IMR-90 (cell line): ENCODE measurements around the gene TANK. TPM values are rescaled to one million over a fixed set of nuclear protein-coding genes. Genes with fewer than 3 reads are reported as not detected.

Source experiments
- ATAC-seq: fragments of 200-7000 bp; cut with Tn5 transposase; 2 replicates; pipeline ENCODE4 v1.9.1; 2020; ENCODE audit warnings: low read depth, mild to moderate bottlenecking, moderate library complexity
- BruUV-seq: library from RNA; stranded (reverse); fragments of 400-500 nt; replicated peaks from 2 replicates; lab custom pipeline; 2021; lab: Mats Ljungman, UMichigan
- CTCF ChIA-PET: fragments of 300-600 bp; formaldehyde crosslinking; extraction: SDS; loops from one replicate; lab custom pipeline; 2021; ENCODE audit warnings: antibody characterized with exemption; lab: Yijun Ruan, JAX
- POLR2A ChIA-PET: fragments of 300-600 bp; sonication (Branson Sonifier 250); formaldehyde crosslinking; loops from one replicate; lab custom pipeline; 2022; ENCODE audit warnings: antibody characterized with exemption; ENCODE audit not compliant: unreplicated experiment; lab: Charles Lee
- DNase-seq: peaks from one replicate; pipeline ENCODE4 v3.0.0; 2013
- H2AFZ ChIP-seq: replicated peaks from 2 replicates; pipeline ENCODE3; 2013; ENCODE audit warnings: low read length, mild to moderate bottlenecking; ENCODE audit not compliant: poor library complexity
- H2AK5ac ChIP-seq: 2 replicates; pipeline ENCODE4 v1.6.1; 2013; ENCODE audit warnings: low read depth, low read length, inconsistent platforms
- H2AK9ac ChIP-seq: replicated peaks from 2 replicates; pipeline ENCODE3; 2013; ENCODE audit warnings: mild to moderate bottlenecking, low read depth, low read length, moderate library complexity; ENCODE audit not compliant: poor library complexity
- H2BK120ac ChIP-seq: 2 replicates; pipeline ENCODE4 v1.6.1; 2013; ENCODE audit warnings: low read depth, low read length, inconsistent platforms
- H2BK15ac ChIP-seq: 3 replicates; pipeline ENCODE4 v1.6.1; 2013; ENCODE audit warnings: low read depth, low read length, inconsistent platforms
- H2BK20ac ChIP-seq: 2 replicates; pipeline ENCODE4 v1.6.1; 2013; ENCODE audit warnings: low read depth, mild to moderate bottlenecking, inconsistent platforms, low read length, moderate library complexity
- H2BK5ac ChIP-seq: 2 replicates; pipeline ENCODE4 v1.6.1; 2013; ENCODE audit warnings: mild to moderate bottlenecking, low read depth, low read length, inconsistent platforms; ENCODE audit not compliant: poor library complexity, severe bottlenecking
- H3K14ac ChIP-seq: replicated peaks from 2 replicates; pipeline ENCODE4 v1.6.1; 2013; ENCODE audit warnings: low read depth, low read length, inconsistent platforms
- H3K18ac ChIP-seq: 2 replicates; pipeline ENCODE4 v1.6.1; 2013; ENCODE audit warnings: low read depth, low read length, control low read depth
- H3K23ac ChIP-seq: 2 replicates; pipeline ENCODE4 v1.6.1; 2013; ENCODE audit warnings: low read depth, low read length, inconsistent platforms
- H3K27ac ChIP-seq: 2 replicates; pipeline ENCODE4 v1.5.1; 2013; ENCODE audit warnings: mild to moderate bottlenecking, control low read depth, low read length; ENCODE audit not compliant: insufficient read depth
- H3K27me3 ChIP-seq: 2 replicates; pipeline ENCODE4 v1.6.1; 2013; ENCODE audit warnings: low read length; ENCODE audit not compliant: control insufficient read depth, insufficient read depth
- H3K36me3 ChIP-seq: 2 replicates; pipeline ENCODE4 v1.6.1; 2013; ENCODE audit warnings: low read length, mixed read lengths; ENCODE audit not compliant: control insufficient read depth, insufficient read depth
- H3K4ac ChIP-seq: 2 replicates; pipeline ENCODE4 v1.6.1; 2013; ENCODE audit warnings: low read depth, low read length, inconsistent platforms
- H3K4me1 ChIP-seq: 2 replicates; pipeline ENCODE4 v1.6.1; 2013; ENCODE audit warnings: low read length, mixed read lengths; ENCODE audit not compliant: control insufficient read depth, insufficient read depth
- H3K4me2 ChIP-seq: 2 replicates; pipeline ENCODE4 v1.6.1; 2013; ENCODE audit warnings: low read depth, mild to moderate bottlenecking, control low read depth, low read length, moderate library complexity
- H3K4me3 ChIP-seq: 2 replicates; pipeline ENCODE4 v1.5.1; 2013; ENCODE audit warnings: low read depth, mild to moderate bottlenecking, control low read depth, low read length, moderate library complexity; ENCODE audit not compliant: insufficient read depth
- H3K56ac ChIP-seq: 2 replicates; pipeline ENCODE4 v1.6.1; 2013; ENCODE audit warnings: low read length, inconsistent platforms; ENCODE audit not compliant: insufficient read depth; ENCODE audit errors: extremely low read depth
- H3K79me1 ChIP-seq, 2 experiments: 2 replicates each; pipeline ENCODE4 v1.6.1; 2013; ENCODE audit warnings: low read length in 2 of 2, inconsistent platforms in 1 of 2, low read depth in 1 of 2
- H3K9ac ChIP-seq: 2 replicates; pipeline ENCODE4 v1.6.1; 2013; ENCODE audit warnings: low read depth, low read length, control low read depth
- H3K9me1 ChIP-seq: 2 replicates; pipeline ENCODE4 v1.6.1; 2013; ENCODE audit warnings: low read length, inconsistent platforms; ENCODE audit not compliant: insufficient read depth
- H3K9me3 ChIP-seq: 2 replicates; pipeline ENCODE4 v1.6.1; 2013; ENCODE audit warnings: low read length; ENCODE audit not compliant: control insufficient read depth, insufficient read depth
- H4K20me1 ChIP-seq: 2 replicates; pipeline ENCODE4 v1.6.1; 2013; ENCODE audit warnings: low read length, inconsistent platforms; ENCODE audit not compliant: insufficient read depth
- H4K5ac ChIP-seq: 2 replicates; pipeline ENCODE4 v1.6.1; 2013; ENCODE audit warnings: mild to moderate bottlenecking, low read depth, low read length, control low read depth
- H4K8ac ChIP-seq, 2 experiments: 2 replicates each; pipeline ENCODE4 v1.6.1; 2013; ENCODE audit warnings: low read depth in 2 of 2, low read length in 2 of 2, control low read depth in 1 of 2, inconsistent platforms in 1 of 2
- H4K91ac ChIP-seq: 2 replicates; pipeline ENCODE4 v1.6.1; 2013; ENCODE audit warnings: low read depth, low read length, inconsistent platforms; ENCODE audit not compliant: insufficient read depth
- RCOR1 ChIP-seq: IDR thresholded peaks from 2 replicates; pipeline ENCODE4 v1.6.1; 2012; ENCODE audit warnings: mild to moderate bottlenecking, low read length, improper control_type of control experiment; ENCODE audit not compliant: insufficient replicate concordance
- WGBS, 2 experiments: methylation state at CpG; one replicate each; pipeline versions ENCODE4 v1.1.5 to v1.1.7; 2013; ENCODE audit warnings: missing lambda C conversion rate in 2 of 2; ENCODE audit not compliant: insufficient read length in 1 of 2; ENCODE audit errors: extremely low coverage in 2 of 2; 5-methylcytosine and 5-hydroxymethylcytosine counted together
- dilution Hi-C: fragments of 300-500 bp; cut with HindIII; formaldehyde crosslinking; loops from one replicate; pipeline ENCODE4 v1.14.3; 2018; ENCODE audit warnings: low sequenced_read_pairs; ENCODE audit not compliant: unreplicated experiment
- in situ Hi-C: fragments of 300-500 bp; cut with MboI; formaldehyde crosslinking; loops from 3 replicates; pipeline ENCODE4 v1.14.3; 2019; ENCODE audit warnings: low sequenced_read_pairs, inconsistent platforms, mixed read lengths
- intact Hi-C: fragments of 100-400 bp; cut with micrococcal nuclease; formaldehyde crosslinking; loops from 2 replicates; pipeline ENCODE4 v1.10.0; 2022
- polyA plus RNA-seq, 3 experiments: library from polyadenylated mRNA; depleted of rRNA; stranded (reverse); fragments of >200 nt; gene quantifications; 2 replicates each; pipeline ENCODE4 v1.2.3, GENCODE V29; 2012; ENCODE audit warnings: low replicate concordance in 1 of 3
- total RNA-seq: library from RNA; depleted of rRNA; stranded (reverse); fragments of >200 nt; gene quantifications from 2 replicates; pipeline ENCODE4 v1.2.3, GENCODE V29; 2012

TANK gene
- total and polyA plus RNA-seq, 2 of the 4 experiments (the other 2 are of a cell fraction): 25.4 to 41.9 TPM

- POLR2A ChIA-PET: no interaction called here
- 0 out of 2 replicates have a peak overlapping the region, but pooled peaks have one; percentile 37 for H3K14ac ChIP-seq
- peaks cover 21 to 63% of the 10 kb centered on the region in 2 experiments for H3K79me1 ChIP-seq
- H3K4me2 ChIP-seq: no peak overlapping the region
- H2BK15ac ChIP-seq: no peak overlapping the region
- H2BK20ac ChIP-seq: no peak overlapping the region
- no peak overlapping the region for H3K4me3 ChIP-seq
- intact Hi-C loops (loop anchor here (5.0 to 10.0 kb wide), 3 partner anchors 102 to 669 kb away; partner anchors contain the start of gene RBMS1), dilution Hi-C loops (no loop called here), in situ Hi-C loops (no loop called here)
- H4K91ac ChIP-seq: no peak overlapping the region
- no peak overlapping the region for H2AFZ ChIP-seq
- DNase-seq: no peak
- 83% methylated on average over 2 of the region's 6 CpGs; no CpG with 5 or more reads in 1 of the 2 experiments for WGBS, 2 experiments
- peaks cover 11% of the 10 kb centered on the region for H3K36me3 ChIP-seq
- no peak overlapping the region for H3K56ac ChIP-seq
- no peaks in the 10 kb centered on the region for H3K9me3 ChIP-seq
- H3K4me1 ChIP-seq: peaks cover 8% of the 10 kb centered on the region
- no peak overlapping the region for H3K23ac ChIP-seq
- no peak for TF ChIP-seq RCOR1
- no peaks in the 10 kb centered on the region for H3K27me3 ChIP-seq
- H4K5ac ChIP-seq: no peak overlapping the region
- H4K20me1 ChIP-seq: peaks cover 4% of the 10 kb centered on the region; the same call in 1 of the 2 replicates
- no peak overlapping the region for H4K8ac ChIP-seq
- H3K4ac ChIP-seq: no peak overlapping the region
- no peak overlapping the region for H2BK5ac ChIP-seq
- ATAC-seq: no peak
- H3K27ac ChIP-seq: no peak overlapping the region
- no TSS peak for BruUV-seq
- CTCF ChIA-PET: interaction anchor here (0.6 kb wide), 2 partner anchors 61 to 818 kb away, joined by 3 to 4 read pairs; no protein-coding TSS in a partner anchor
- H2AK9ac ChIP-seq: no peak overlapping the region
- H3K18ac ChIP-seq: no peak overlapping the region
- no peak overlapping the region for H3K9ac ChIP-seq
- H2AK5ac ChIP-seq: no peak overlapping the region
- H3K9me1 ChIP-seq: peaks cover 6% of the 10 kb centered on the region
- H2BK120ac ChIP-seq: no peak overlapping the region
Measured at GRCh38 chr2:161164161-161164560, 3.9 kb downstream of the TANK start.
